ENCODE results near the gene PCBP3.
"Not testable (repeated sequence)": the region's sequence is repeated elsewhere in the genome, so short reads cannot be mapped to it uniquely, and the experiment has no call there.

The PCBP3 gene

GRCh38 chr21:45615145-45615711 is 28.3 kb upstream of the PCBP3 start:
- H3K4me3 ChIP-seq (ENCODE audit: control insufficient read depth, low read depth, low read length) = no peak overlapping the region
- TF ChIP-seq CTCF (conservative IDR thresholded peaks at IDR 0.05; ENCODE audit: control insufficient read depth, insufficient read depth, low read depth, low read length) = no peak
- DNase-seq (ENCODE audit: low read depth) = peak; percentile 80

GRCh38 chr21:45617021-45617921 is 26.3 kb upstream of the PCBP3 start:
- no peak for TF ChIP-seq CTCF (conservative IDR thresholded peaks at IDR 0.05; ENCODE audit: control insufficient read depth, insufficient read depth, low read depth, low read length)
- H3K4me3 ChIP-seq (ENCODE audit: control insufficient read depth, low read depth, low read length) = no peak overlapping the region
- DNase-seq (ENCODE audit: low read depth) = no peak

GRCh38 chr21:45618287-45618686 is 25.2 kb upstream of the PCBP3 start:
- DNase-seq (ENCODE audit: low read depth) = peak; percentile 50
- H3K4me3 ChIP-seq (ENCODE audit: control insufficient read depth, low read depth, low read length) = no peak overlapping the region
- TF ChIP-seq CTCF (conservative IDR thresholded peaks at IDR 0.05; ENCODE audit: control insufficient read depth, insufficient read depth, low read depth, low read length) = no peak

- H3K4me3 ChIP-seq (ENCODE audit: control insufficient read depth, low read depth, low read length) = no peak overlapping the region
- TF ChIP-seq CTCF (conservative IDR thresholded peaks at IDR 0.05; ENCODE audit: control insufficient read depth, insufficient read depth, low read depth, low read length) = no peak
- DNase-seq (ENCODE audit: low read depth) = peak; percentile 41
These were observed 24.6 kb upstream of the PCBP3 start for GRCh38 chr21:45618846-45619485.

- H3K4me3 ChIP-seq (ENCODE audit: control insufficient read depth, low read depth, low read length) = no peak overlapping the region
- no peak for TF ChIP-seq CTCF (conservative IDR thresholded peaks at IDR 0.05; ENCODE audit: control insufficient read depth, insufficient read depth, low read depth, low read length)
- DNase-seq (ENCODE audit: low read depth) = no peak
These were observed 23.2 kb upstream of the PCBP3 start for GRCh38 chr21:45620201-45620923.

- H3K4me3 ChIP-seq (ENCODE audit: control insufficient read depth, low read depth, low read length); DNase-seq (ENCODE audit: low read depth): not testable (repeated sequence)
These were observed 21.8 kb upstream of the PCBP3 start for GRCh38 chr21:45621435-45622331.
